DOHH2 (cell line): ENCODE results near the gene B3GNT8.

Source experiments
- H3F3A ChIP-seq: fragments of 200-600 bp; sonication (generic), shearing (Covaris generic); 2 replicates; pipeline ENCODE4 v1.6.0; 2016; ENCODE audit warnings: antibody characterized with exemption, mild to moderate bottlenecking; ENCODE audit not compliant: control insufficient read depth, insufficient read depth
- H3K27ac ChIP-seq: fragments of 200-600 bp; sonication (generic); 2 replicates; pipeline ENCODE4 v1.5.1; 2014; ENCODE audit warnings: low read depth, mild to moderate bottlenecking, low read length, moderate library complexity
- H3K27me3 ChIP-seq: fragments of 200-600 bp; sonication (generic); 2 replicates; pipeline ENCODE4 v1.6.1; 2014; ENCODE audit warnings: mild to moderate bottlenecking, low read length, mixed read lengths; ENCODE audit not compliant: control insufficient read depth
- H3K36me3 ChIP-seq: fragments of 200-600 bp; sonication (generic); 2 replicates; pipeline ENCODE4 v1.6.1; 2014; ENCODE audit warnings: mild to moderate bottlenecking, low read length, moderate library complexity, mixed read lengths; ENCODE audit not compliant: control insufficient read depth
- H3K4me1 ChIP-seq: fragments of 200-600 bp; sonication (generic); 2 replicates; pipeline ENCODE4 v1.6.1; 2014; ENCODE audit warnings: mild to moderate bottlenecking, low read length, mixed read lengths; ENCODE audit not compliant: control insufficient read depth
- H3K4me2 ChIP-seq: fragments of 200-600 bp; sonication (generic); 2 replicates; pipeline ENCODE4 v1.6.0; 2014; ENCODE audit warnings: mild to moderate bottlenecking, low read length, moderate library complexity
- H3K4me3 ChIP-seq: fragments of 200-600 bp; sonication (generic); 2 replicates; pipeline ENCODE4 v1.5.1; 2014; ENCODE audit warnings: mild to moderate bottlenecking, low read length, mixed read lengths
- H3K79me2 ChIP-seq: fragments of 200-600 bp; sonication (generic); 2 replicates; pipeline ENCODE4 v1.6.1; 2014; ENCODE audit warnings: mild to moderate bottlenecking, low read length, mixed read lengths; ENCODE audit not compliant: control insufficient read depth
- H3K9me2 ChIP-seq: fragments of 200-600 bp; sonication (generic); replicated peaks from 2 replicates; pipeline ENCODE4 v1.6.1; 2014; ENCODE audit warnings: mild to moderate bottlenecking, low read length, mixed read lengths; ENCODE audit not compliant: control insufficient read depth
- H3K9me3 ChIP-seq: fragments of 200-600 bp; sonication (generic); 2 replicates; pipeline ENCODE4 v1.6.1; 2014; ENCODE audit warnings: antibody characterized with exemption, low read length, mixed read lengths; ENCODE audit not compliant: control insufficient read depth, insufficient read depth
- H4K20me1 ChIP-seq: fragments of 200-600 bp; sonication (generic); 2 replicates; pipeline ENCODE4 v1.6.0; 2014; ENCODE audit warnings: low read depth, mild to moderate bottlenecking, antibody characterized with exemption, low read length, moderate library complexity; ENCODE audit not compliant: control insufficient read depth, insufficient read depth
- CTCF ChIP-seq: fragments of 200-600 bp; sonication (generic); IDR thresholded peaks from one replicate; pipeline ENCODE4 v1.5.1; 2014; ENCODE audit warnings: antibody characterized with exemption, mild to moderate bottlenecking, low read depth, low read length; ENCODE audit not compliant: poor library complexity, severe bottlenecking
- EZH2phosphoT487 ChIP-seq: fragments of 200-600 bp; sonication (generic); IDR thresholded peaks from 2 replicates; pipeline ENCODE4 v1.6.1; 2017; ENCODE audit warnings: borderline replicate concordance, mild to moderate bottlenecking, antibody characterized with exemption, low read length, moderate library complexity, mixed read lengths

Gene B3GNT8

GRCh38 chr19:41408256-41408655, 18.9 kb downstream of the B3GNT8 start:
- TF ChIP-seq EZH2phosphoT487 (no peak), CTCF (peak; percentile 19)
- Histone ChIP-seq H3K9me3 (no peaks in the 10 kb centered on the region), H3K79me2 (no peaks in the 10 kb centered on the region; the same call in 1 of the 2 replicates), H3K27me3 (no peaks in the 10 kb centered on the region), H3K9me2 (no peaks in the 10 kb centered on the region), H3K4me3 (no peak overlapping the region), H3K27ac (no peak overlapping the region), H3K4me2 (no peak overlapping the region), H4K20me1 (no peaks in the 10 kb centered on the region), H3K4me1 (peaks cover 8% of the 10 kb centered on the region), H3K36me3 (no peaks in the 10 kb centered on the region), H3F3A (no peaks in the 10 kb centered on the region)

DNA sequence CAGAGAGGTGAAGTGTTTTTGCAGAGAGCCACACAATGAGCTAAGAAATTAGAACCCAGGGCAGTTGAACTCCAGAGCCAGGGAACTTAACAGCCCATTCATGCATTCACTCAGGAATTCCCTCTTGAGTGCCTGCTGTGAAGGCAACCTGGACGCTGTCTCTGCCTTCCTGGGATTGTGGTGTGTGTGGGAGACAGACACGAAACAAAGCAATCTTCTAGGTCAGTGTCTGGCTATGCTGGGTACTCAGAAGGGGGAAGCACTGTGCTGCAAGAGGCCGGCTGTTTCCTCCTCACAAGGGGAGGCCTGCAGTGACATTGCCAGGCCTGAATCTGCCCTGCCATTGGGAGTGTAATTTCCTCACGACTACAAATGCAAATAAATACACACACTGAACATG, 19.9 kb downstream of the B3GNT8 start:
- Histone ChIP-seq H4K20me1 (no peaks in the 10 kb centered on the region), H3K4me2 (no peak overlapping the region), H3K4me3 (no peak overlapping the region), H3K9me2 (no peaks in the 10 kb centered on the region), H3K27me3 (no peaks in the 10 kb centered on the region), H3K9me3 (no peaks in the 10 kb centered on the region), H3F3A (no peaks in the 10 kb centered on the region), H3K27ac (no peak overlapping the region), H3K79me2 (no peaks in the 10 kb centered on the region; the same call in 1 of the 2 replicates), H3K36me3 (no peaks in the 10 kb centered on the region), H3K4me1 (peaks cover 8% of the 10 kb centered on the region)
- no peak for TF ChIP-seq CTCF
- TF ChIP-seq EZH2phosphoT487: no peak

DNA sequence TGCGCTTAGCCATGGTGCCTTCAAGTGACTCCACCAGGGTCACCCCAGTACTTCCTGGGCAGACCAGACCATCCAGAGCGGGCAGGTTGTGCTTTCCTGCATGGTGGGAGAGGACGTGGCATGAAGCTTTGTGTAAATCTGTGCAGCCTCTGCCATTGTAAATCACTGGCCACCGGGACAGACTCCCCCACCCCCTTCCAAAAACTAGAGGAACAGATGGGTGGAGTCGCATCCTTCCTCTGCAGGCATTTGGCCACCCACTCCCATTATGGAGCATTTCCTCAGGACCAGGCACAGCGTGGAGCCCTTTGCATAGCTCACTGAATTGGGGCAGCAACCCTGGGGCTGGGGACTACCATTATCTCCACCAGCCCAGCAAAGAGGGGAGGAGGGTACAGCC, 21.4 kb downstream of the B3GNT8 start:
- Histone ChIP-seq H3K27ac (no peak overlapping the region), H4K20me1 (no peaks in the 10 kb centered on the region), H3K9me2 (no peaks in the 10 kb centered on the region), H3F3A (no peaks in the 10 kb centered on the region), H3K9me3 (no peaks in the 10 kb centered on the region), H3K36me3 (no peaks in the 10 kb centered on the region), H3K4me1 (peaks cover 8% of the 10 kb centered on the region), H3K27me3 (no peaks in the 10 kb centered on the region), H3K79me2 (no peaks in the 10 kb centered on the region; the same call in 1 of the 2 replicates), H3K4me2 (no peak overlapping the region), H3K4me3 (no peak overlapping the region)
- TF ChIP-seq EZH2phosphoT487: no peak
- TF ChIP-seq CTCF: no peak
